OCI-M2 (cell line): ENCODE measurements around the gene SLIT3.
"Not testable (repeated sequence)": the region's sequence is repeated elsewhere in the genome, so short reads cannot be mapped to it uniquely, and the experiment has no call there.

ENCODE experiments used
- DNase-seq: peaks from one replicate; lab custom pipeline; 2025; ENCODE audit not compliant: unreplicated experiment; lab: John Stamatoyannopoulos, UW

SLIT3 gene

GRCh38 chr5:168752416-168753190, 548.3 kb downstream of the SLIT3 start:
- no peak for DNase-seq

GRCh38 chr5:168752012-168752411, 548.9 kb downstream of the SLIT3 start:
- DNase-seq, result no peak

GRCh38 chr5:168750926-168751325, 550.0 kb downstream of the SLIT3 start:
- no peak for DNase-seq

GRCh38 chr5:168749391-168750100, 551.4 kb downstream of the SLIT3 start:
- DNase-seq, result no peak

- no peak for DNase-seq
Observed at GRCh38 chr5:168747987-168748777, 552.8 kb downstream of the SLIT3 start.

- no peak for DNase-seq
Observed at GRCh38 chr5:168746893-168747640, 553.9 kb downstream of the SLIT3 start.

- DNase-seq, result not testable (repeated sequence)
Observed at GRCh38 chr5:168746126-168746892, 554.6 kb downstream of the SLIT3 start.

GRCh38 chr5:168743617-168744016, 557.3 kb downstream of the SLIT3 start:
- no peak for DNase-seq

GRCh38 chr5:168742311-168742710, 558.6 kb downstream of the SLIT3 start:
- DNase-seq, result not testable (repeated sequence)

- DNase-seq, result no peak
Observed at GRCh38 chr5:168740811-168741213, 560.1 kb downstream of the SLIT3 start.

GRCh38 chr5:168740092-168740800, 560.7 kb downstream of the SLIT3 start:
- DNase-seq, result no peak

GRCh38 chr5:168737066-168737465, 563.9 kb downstream of the SLIT3 start:
- no peak for DNase-seq

- no peak for DNase-seq
Observed at GRCh38 chr5:168736281-168736831, 564.6 kb downstream of the SLIT3 start.

- DNase-seq, result no peak
Observed at GRCh38 chr5:168734620-168735300, 566.2 kb downstream of the SLIT3 start.

GRCh38 chr5:168734119-168734518, 566.8 kb downstream of the SLIT3 start:
- DNase-seq, result no peak

- DNase-seq, result no peak
Observed at GRCh38 chr5:168728546-168729211, 572.3 kb downstream of the SLIT3 start.

- DNase-seq, result no peak
Observed at GRCh38 chr5:168727547-168727946, 573.4 kb downstream of the SLIT3 start.

- no peak for DNase-seq
Observed at GRCh38 chr5:168726342-168726741, 574.6 kb downstream of the SLIT3 start.
